ENCODE data around the gene ZNF827.

DNA sequence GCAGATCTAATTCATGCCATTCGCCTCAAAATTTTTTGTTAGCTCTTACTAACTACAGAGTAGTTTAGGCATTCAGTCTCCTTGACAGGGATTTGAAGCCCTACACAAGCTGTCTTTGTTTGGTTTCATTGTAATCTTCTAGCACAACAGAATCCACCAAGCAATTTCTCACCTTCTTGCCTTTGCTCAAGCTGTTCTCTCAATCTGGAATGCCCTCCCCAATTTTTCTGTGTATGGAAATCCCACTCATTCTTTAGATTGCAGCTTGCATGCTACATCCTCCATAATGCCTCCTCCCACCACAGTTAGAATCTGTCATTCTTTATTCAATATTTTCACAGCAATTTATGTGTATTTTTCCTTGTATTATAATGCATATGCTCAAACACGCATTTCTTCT is 195.0 kb downstream of the ZNF827 start:
- TF ChIP-seq CTCF (IDR thresholded peaks at IDR 0.05; ENCODE audit: insufficient read depth, low read length, poor library complexity, severe bottlenecking) = no peak
- no peak for TF ChIP-seq EZH2phosphoT487 (conservative IDR thresholded peaks at IDR 0.05; ENCODE audit: low read length)
